Ectodermal cell (in vitro differentiated cells): ENCODE data around the gene DCTD.
"Not testable (repeated sequence)": the region's sequence is repeated elsewhere in the genome, so short reads cannot be mapped to it uniquely, and the experiment has no call there.

ENCODE experiments used
- H3K27ac ChIP-seq: 2 replicates; pipeline ENCODE4 v1.7.0; 2013; ENCODE audit warnings: mild to moderate bottlenecking, low read depth, low read length; ENCODE audit not compliant: insufficient read depth, poor library complexity, severe bottlenecking
- H3K27me3 ChIP-seq: 2 replicates; pipeline ENCODE4 v1.7.0; 2013; ENCODE audit warnings: mild to moderate bottlenecking, low read length; ENCODE audit not compliant: insufficient read depth, control insufficient read depth, poor library complexity, severe bottlenecking
- H3K36me3 ChIP-seq: one replicate; pipeline ENCODE4 v1.7.0; 2013; ENCODE audit warnings: low read length; ENCODE audit not compliant: control insufficient read depth, insufficient read depth
- H3K4me1 ChIP-seq: one replicate; pipeline ENCODE4 v1.7.0; 2013; ENCODE audit warnings: low read length; ENCODE audit not compliant: control insufficient read depth, insufficient read depth
- H3K4me3 ChIP-seq: 2 replicates; pipeline ENCODE4 v1.7.0; 2013; ENCODE audit warnings: low read depth, low read length, control low read depth; ENCODE audit not compliant: insufficient read depth
- H3K9me3 ChIP-seq: 2 replicates; pipeline ENCODE4 v1.7.0; 2013; ENCODE audit warnings: mild to moderate bottlenecking, low read length, moderate library complexity; ENCODE audit not compliant: control insufficient read depth
- WGBS, 2 experiments: methylation state at CpG; one replicate each; pipeline ENCODE4 v1.1.7; 2013; ENCODE audit warnings: missing lambda C conversion rate in 2 of 2; 5-methylcytosine and 5-hydroxymethylcytosine counted together

DCTD gene

DNA sequence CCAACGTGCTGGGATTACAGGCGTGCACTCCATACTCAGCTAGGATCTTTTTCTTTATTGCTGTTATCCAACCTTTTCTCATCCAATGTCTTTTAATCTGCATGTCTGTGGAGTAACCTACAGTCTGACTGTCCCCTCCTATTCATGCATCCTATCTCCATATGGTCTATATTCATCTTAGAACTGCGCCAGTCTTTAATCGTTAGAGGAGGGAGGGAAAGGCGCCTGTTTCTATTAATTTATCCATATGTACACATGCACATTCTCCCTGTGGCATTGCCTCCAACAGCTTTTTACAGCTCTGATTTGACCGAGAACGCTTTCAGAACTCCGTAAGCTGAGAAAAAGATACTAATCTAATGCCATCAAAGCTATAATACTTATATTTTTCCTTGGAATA, 9.8 kb downstream of the DCTD start:
- H3K36me3 ChIP-seq = peaks cover 32% of the 10 kb centered on the region
- peaks cover 7% of the 10 kb centered on the region for H3K4me1 ChIP-seq
- WGBS, 2 experiments = 96 to 97% methylated on average over 8 of the region's 8 CpGs

DNA sequence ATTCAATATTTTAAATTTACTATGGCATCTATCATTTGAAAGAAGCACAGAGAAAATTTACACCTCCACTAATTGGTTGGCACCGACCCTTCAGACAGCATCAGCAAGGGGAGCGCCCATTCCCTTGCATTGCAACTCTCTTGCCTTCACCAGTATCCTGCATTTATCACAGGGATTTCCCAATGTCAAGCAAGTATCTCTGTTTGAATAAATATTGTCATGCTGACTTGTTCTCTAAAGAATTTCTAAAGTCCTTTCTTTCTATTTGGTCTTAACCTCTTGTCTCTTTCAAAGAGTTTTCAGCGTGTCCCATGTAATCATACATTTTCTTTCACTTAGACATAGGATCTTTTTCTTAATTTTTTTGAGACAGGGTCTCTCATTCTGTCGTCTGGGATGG, 10.4 kb downstream of the DCTD start:
- no peaks in the 10 kb centered on the region for H3K9me3 ChIP-seq
- H3K4me1 ChIP-seq = peaks cover 7% of the 10 kb centered on the region
- no peak overlapping the region for H3K4me3 ChIP-seq
- 95 to 96% methylated on average over 4 of the region's 4 CpGs for WGBS, 2 experiments
- H3K27me3 ChIP-seq = no peaks in the 10 kb centered on the region
- no peak overlapping the region for H3K27ac ChIP-seq
- H3K36me3 ChIP-seq = peaks cover 32% of the 10 kb centered on the region

More for the DNA sequence above, 9.8 kb downstream of the DCTD start:
- Histone ChIP-seq H3K4me3 (no peak overlapping the region), H3K27me3 (no peaks in the 10 kb centered on the region), H3K9me3 (no peaks in the 10 kb centered on the region), H3K27ac (no peak overlapping the region)

GRCh38 chr4:182905038-182905437, 12.1 kb downstream of the DCTD start:
- H3K27ac ChIP-seq = no peak overlapping the region
- 92 to 94% methylated on average over 10 of the region's 10 CpGs for WGBS, 2 experiments

GRCh38 chr4:182904211-182904761, 12.9 kb downstream of the DCTD start:
- Histone ChIP-seq H3K27me3 (no peaks in the 10 kb centered on the region), H3K4me1 (peaks cover 7% of the 10 kb centered on the region), H3K27ac (no peak overlapping the region), H3K36me3 (peaks cover 19% of the 10 kb centered on the region), H3K4me3 (no peak overlapping the region), H3K9me3 (no peaks in the 10 kb centered on the region)
- WGBS, 2 experiments = 90% methylated on average over 12 of the region's 12 CpGs

More at GRCh38 chr4:182905038-182905437, 12.1 kb downstream of the DCTD start:
- Histone ChIP-seq H3K9me3 (no peaks in the 10 kb centered on the region), H3K36me3 (peaks cover 25% of the 10 kb centered on the region), H3K27me3 (no peaks in the 10 kb centered on the region), H3K4me3 (no peak overlapping the region), H3K4me1 (peaks cover 7% of the 10 kb centered on the region)

GRCh38 chr4:182903013-182903412, 14.2 kb downstream of the DCTD start:
- peaks cover 7% of the 10 kb centered on the region for H3K4me1 ChIP-seq
- H3K27ac ChIP-seq = no peak overlapping the region
- H3K36me3 ChIP-seq = peaks cover 19% of the 10 kb centered on the region
- no peaks in the 10 kb centered on the region for H3K9me3 ChIP-seq
- 92 to 93% methylated on average over 9 of the region's 9 CpGs for WGBS, 2 experiments
- H3K4me3 ChIP-seq = no peak overlapping the region
- H3K27me3 ChIP-seq = no peaks in the 10 kb centered on the region

DNA sequence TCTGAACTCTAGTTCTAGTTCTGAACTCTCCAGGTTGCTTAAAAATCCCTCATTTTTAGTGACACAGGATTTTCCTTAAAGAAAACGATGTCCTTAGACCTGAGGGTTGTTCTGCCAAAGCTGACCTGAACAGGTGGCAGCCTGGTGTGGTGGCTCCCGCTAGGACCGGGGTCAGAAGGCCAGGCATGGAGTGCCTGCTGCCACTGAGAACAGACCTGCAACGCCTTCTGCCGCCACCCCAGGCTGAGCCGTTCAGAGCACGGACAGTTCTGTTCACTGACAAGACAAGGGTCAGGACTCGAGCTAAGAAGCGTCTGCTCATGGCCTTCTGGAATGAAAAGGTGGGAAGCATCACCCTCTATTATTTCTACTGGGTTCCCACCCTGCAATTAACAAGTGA, 15.8 kb downstream of the DCTD start:
- 92 to 97% methylated on average over 9 of the region's 9 CpGs for WGBS, 2 experiments
- Histone ChIP-seq H3K9me3 (no peaks in the 10 kb centered on the region), H3K36me3 (peaks cover 7% of the 10 kb centered on the region), H3K4me3 (no peak overlapping the region), H3K27me3 (no peaks in the 10 kb centered on the region), H3K4me1 (peaks cover 7% of the 10 kb centered on the region), H3K27ac (no peak overlapping the region)

- WGBS, 2 experiments = 88 to 94% methylated on average over 2 of the region's 2 CpGs
- H3K9me3 ChIP-seq, H3K4me3 ChIP-seq, H3K27ac ChIP-seq, H3K36me3 ChIP-seq, H3K4me1 ChIP-seq, H3K27me3 ChIP-seq: not testable (repeated sequence)
Observed at GRCh38 chr4:182900021-182900420, 17.2 kb downstream of the DCTD start.

DNA sequence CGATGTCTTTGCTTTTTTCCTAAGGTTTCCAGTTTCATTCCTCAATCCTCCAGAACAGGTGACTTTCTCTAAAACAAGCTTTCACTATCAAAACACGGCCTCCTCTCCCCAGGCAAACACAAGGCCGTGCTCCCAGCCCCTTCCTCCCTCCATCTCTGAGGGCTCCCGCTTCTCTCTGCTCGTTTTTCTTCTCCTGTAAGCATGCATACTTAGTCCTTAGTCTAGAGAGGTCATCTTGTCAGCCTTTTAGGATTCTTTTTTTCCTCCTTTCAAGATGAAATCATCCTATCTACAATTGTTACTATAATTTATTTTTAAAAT, 18.7 kb downstream of the DCTD start:
- Histone ChIP-seq H3K27ac (no peak overlapping the region), H3K27me3 (no peaks in the 10 kb centered on the region), H3K4me3 (no peak overlapping the region), H3K9me3 (no peaks in the 10 kb centered on the region), H3K4me1 (no peaks in the 10 kb centered on the region), H3K36me3 (peaks cover 7% of the 10 kb centered on the region)
- 86 to 88% methylated on average over 5 of the region's 5 CpGs for WGBS, 2 experiments

- Histone ChIP-seq H3K36me3 (peaks cover 2% of the 10 kb centered on the region), H3K9me3 (no peaks in the 10 kb centered on the region), H3K27me3 (no peaks in the 10 kb centered on the region), H3K4me3 (no peak overlapping the region), H3K4me1 (no peaks in the 10 kb centered on the region), H3K27ac (no peak overlapping the region)
- WGBS, 2 experiments = 93 to 95% methylated on average over 20 of the region's 20 CpGs
Observed at GRCh38 chr4:182897601-182898478, 19.3 kb downstream of the DCTD start.

DNA sequence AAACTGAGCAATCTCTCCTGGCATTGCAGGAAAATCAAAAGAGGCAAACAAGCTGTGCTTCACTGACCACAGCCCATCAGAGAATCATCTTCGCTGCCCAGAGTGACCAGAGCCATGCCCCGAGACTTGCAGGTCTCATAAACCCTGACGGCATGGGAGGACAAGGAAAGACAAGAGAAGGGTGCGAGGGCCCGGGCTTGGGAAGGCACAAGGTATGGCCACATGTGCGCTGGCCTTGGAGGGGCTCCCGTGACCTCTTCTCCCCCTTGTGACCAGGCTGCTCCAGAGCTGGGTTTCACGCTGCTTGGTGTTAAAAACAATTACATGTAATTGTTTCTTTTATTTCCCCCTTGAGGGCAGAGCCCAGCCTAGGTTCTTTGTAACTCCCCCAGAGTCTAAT, 20.8 kb downstream of the DCTD start:
- no peak overlapping the region for H3K4me3 ChIP-seq
- H3K4me1 ChIP-seq = no peaks in the 10 kb centered on the region
- H3K36me3 ChIP-seq = peaks cover 14% of the 10 kb centered on the region
- H3K27me3 ChIP-seq = no peaks in the 10 kb centered on the region
- H3K9me3 ChIP-seq = no peaks in the 10 kb centered on the region
- WGBS, 2 experiments = 92% methylated on average over 8 of the region's 8 CpGs
- no peak overlapping the region for H3K27ac ChIP-seq
